Mammary epithelial cell (primary cell): ENCODE measurements around the gene BDNF.

Experiments used
- CTCF ChIP-seq, 2 donors: IDR thresholded peaks in 1 of 2; conservative IDR thresholded peaks in 1 of 2; 2 replicates each; pipeline ENCODE4 v1.5.1; 2011 to 2012; ENCODE audit warnings: inconsistent platforms in 2 of 2, low read length in 2 of 2, mild to moderate bottlenecking in 2 of 2, control low read depth in 1 of 2, low read depth in 1 of 2; ENCODE audit not compliant: insufficient read depth in 1 of 2; ENCODE audit errors: extremely low read depth in 1 of 2
- EZH2 ChIP-seq: IDR thresholded peaks from 2 replicates; pipeline ENCODE4 v1.6.1; 2012; ENCODE audit warnings: low read length, inconsistent platforms, borderline replicate concordance

GRCh38 chr11:27699926-27700350 is 317 bp downstream of the BDNF start:
- TF ChIP-seq CTCF (conservative IDR thresholded peaks at IDR 0.05 in 1 of 2, IDR thresholded peaks at IDR 0.05 in 1 of 2; ENCODE audit: extremely low read depth in 1 of 2, insufficient read depth in 1 of 2, low read depth in 1 of 2, low read length in 2 of 2) (no peak), EZH2 (no peak)
